VCaP (cell line): ENCODE results near the gene SCFD2.

ENCODE experiments used
- H3K27ac ChIP-seq: fragments of 450-650 bp; 2 replicates; pipeline ENCODE4 v1.5.1; 2017
- TF ChIP-seq, protein P1 (sequence below): fragments of 450-650 bp; conservative IDR thresholded peaks from 2 replicates; pipeline ENCODE4 v1.5.1; 2017; ENCODE audit warnings: mild to moderate bottlenecking, moderate library complexity

The SCFD2 gene

DNA sequence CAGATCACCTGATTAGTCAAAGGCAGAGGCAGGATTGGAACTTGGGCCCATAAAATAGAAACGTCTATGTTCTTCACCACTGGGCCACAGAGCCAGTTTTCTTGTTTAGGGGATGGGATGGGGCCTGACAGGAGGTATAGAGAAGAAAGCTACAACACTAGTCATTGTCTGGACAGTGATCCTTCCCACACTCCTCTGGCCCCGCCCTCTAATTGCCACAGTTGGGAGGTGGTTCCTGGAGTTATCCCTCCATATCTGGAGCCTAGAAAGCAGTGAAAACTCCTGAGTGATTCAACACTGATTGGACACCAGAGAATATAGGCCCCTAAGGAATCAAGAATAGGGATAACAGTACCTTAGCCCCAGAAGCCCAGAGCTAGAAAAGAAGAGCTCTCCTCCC is 480.9 kb downstream of the SCFD2 start:
- H3K27ac ChIP-seq: no peak overlapping the region
- TF ChIP-seq, protein P1, sequence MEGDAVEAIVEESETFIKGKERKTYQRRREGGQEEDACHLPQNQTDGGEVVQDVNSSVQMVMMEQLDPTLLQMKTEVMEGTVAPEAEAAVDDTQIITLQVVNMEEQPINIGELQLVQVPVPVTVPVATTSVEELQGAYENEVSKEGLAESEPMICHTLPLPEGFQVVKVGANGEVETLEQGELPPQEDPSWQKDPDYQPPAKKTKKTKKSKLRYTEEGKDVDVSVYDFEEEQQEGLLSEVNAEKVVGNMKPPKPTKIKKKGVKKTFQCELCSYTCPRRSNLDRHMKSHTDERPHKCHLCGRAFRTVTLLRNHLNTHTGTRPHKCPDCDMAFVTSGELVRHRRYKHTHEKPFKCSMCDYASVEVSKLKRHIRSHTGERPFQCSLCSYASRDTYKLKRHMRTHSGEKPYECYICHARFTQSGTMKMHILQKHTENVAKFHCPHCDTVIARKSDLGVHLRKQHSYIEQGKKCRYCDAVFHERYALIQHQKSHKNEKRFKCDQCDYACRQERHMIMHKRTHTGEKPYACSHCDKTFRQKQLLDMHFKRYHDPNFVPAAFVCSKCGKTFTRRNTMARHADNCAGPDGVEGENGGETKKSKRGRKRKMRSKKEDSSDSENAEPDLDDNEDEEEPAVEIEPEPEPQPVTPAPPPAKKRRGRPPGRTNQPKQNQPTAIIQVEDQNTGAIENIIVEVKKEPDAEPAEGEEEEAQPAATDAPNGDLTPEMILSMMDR: no peak

DNA sequence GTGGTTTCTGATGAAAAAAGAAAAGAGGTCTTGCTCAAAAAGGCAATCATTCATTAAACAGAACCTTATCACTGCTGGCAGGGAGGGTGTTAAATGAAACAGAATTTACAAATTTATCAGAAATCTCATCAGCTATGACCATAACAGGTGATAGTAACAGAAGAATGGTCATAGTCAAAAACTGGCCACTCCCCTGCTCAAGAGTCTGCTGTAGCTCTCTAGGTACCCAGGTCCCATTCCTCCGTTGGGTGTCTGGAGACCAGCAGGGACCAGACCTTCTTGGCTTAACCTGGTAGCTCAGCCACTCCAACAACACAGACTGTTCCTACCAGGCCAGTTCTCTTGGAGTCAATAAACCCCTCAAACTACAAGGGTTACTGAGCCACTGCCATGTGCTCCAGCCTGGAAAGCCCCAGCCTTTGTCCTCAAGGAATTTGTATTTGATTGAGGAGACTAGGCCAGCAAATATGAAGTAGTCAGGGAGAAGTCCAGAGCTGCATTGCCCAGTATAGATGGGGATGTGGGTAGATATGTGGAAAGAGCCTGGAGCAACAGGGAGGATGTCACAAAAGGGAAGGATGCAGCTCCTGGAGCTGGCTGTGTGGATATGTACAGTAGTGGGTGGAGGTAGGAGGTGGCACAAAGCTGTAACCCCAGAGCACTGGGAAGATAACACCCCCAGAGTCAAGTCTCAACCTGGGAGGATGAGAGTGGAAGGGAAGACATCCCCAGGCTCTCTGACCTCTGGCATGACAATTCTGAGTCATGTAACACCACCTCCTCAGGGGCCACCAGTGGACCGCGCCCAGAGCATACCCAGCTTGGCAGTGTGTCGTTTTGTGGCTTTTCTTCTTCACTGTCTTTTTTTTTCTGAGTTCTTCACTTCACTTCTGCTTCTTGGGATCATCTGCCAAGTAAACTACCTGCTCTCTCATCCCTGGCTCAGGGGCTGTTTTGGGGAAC is 481.9 kb downstream of the SCFD2 start:
- H3K27ac ChIP-seq: no peak overlapping the region
- TF ChIP-seq, protein P1: no peak

DNA sequence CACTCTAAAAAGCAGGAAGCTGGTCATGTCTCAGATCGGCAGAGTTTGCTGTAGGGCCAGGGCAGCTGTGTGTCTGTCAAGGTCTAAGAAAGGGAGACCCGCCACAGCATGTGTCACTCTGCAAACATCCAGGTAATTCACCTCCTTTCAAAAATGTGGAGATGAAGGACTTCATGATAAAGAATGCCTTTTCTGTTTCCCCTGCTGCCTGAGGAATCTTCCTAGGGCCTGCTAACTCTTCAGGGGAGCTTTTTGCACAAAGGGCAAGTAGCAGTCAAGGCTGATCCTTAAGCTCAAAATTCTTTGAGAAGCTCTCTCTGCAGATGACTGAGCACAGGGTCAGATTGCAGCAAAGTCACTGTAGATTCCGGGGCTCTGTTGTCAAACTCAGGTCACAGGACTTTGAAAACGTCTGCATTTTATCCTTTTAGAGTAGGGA is 482.7 kb downstream of the SCFD2 start:
- H3K27ac ChIP-seq: no peak overlapping the region
- TF ChIP-seq, protein P1: no peak

DNA sequence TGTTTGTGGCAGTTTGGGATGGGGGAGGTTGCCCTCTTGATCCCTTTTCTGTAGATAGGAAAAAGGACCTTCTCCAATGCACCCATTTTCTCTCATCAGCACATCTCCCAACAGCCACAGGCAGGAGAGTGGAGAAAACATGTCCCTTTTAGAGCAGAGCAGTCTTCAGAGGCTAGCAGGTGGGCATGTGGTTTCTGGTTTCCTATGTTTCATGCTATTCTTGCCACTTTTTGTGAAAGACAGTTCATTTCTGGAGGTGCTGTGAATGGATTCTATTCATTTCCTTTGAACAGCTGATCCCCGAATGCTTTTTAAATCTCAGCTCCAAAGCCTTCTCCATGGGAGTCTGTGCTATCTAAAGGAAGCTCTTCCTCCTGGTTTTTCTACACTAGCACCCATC is 484.9 kb downstream of the SCFD2 start:
- no peak overlapping the region for H3K27ac ChIP-seq
- TF ChIP-seq, protein P1: no peak

DNA sequence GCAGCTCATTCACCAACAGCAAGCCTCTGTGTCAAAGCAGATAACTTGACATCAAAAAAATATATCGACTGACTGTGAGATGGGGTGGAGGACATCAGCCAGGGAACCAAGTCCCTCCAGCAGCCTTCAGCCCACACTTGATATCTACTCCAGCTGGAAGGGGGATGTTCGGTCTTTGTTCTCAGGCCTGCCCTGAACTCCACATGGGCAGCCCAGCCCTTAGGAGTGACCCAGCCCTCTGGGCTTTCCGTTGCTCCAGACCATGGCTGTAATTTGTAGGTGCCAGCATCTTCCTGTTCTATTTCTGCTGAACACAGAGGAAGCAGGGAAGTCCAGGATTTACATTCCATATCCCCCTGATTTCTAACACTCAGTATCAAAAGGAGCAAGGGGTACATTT is 486.4 kb downstream of the SCFD2 start:
- TF ChIP-seq, protein P1: no peak

DNA sequence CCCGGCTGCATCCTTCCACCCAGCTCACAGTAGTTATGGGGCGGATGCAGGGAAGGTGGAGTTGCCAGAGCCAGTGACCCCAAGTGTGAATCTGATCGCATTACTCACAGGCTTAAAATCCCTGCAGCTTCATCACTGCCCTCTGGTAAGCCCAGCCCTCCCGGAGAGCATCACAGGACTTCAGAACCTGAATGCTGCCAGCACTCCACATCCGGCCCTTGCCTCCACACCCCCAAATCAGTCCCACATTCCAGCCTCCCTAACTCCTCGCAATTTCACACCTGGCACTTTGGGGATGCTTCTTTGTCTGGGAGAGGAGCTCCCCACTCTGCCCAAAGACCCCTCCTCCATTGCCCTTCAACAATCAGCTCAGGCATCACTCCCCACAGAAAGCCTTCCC is 488.2 kb downstream of the SCFD2 start:
- TF ChIP-seq, protein P1: no peak
- no peak overlapping the region for H3K27ac ChIP-seq

More for the DNA sequence above, 486.4 kb downstream of the SCFD2 start:
- no peak overlapping the region for H3K27ac ChIP-seq

DNA sequence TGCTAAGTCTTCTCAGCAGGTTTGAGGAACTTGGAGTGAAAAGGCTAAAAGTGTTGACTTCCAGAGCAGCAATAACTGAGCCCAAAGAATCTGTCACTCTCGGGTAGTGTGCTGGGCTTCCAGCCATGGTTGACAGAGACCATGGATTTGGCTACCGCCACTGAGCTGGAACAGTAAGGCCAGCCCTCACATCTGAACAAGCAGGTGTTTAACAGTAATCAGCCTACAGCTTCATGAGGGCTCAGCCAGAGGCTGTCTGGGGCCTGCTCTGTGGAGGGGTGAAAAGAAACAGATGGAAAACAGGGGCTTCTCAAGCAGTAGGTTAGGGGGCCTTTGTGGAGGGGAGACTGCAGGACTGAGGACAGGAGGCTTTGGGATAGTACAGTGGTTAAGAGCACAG is 488.8 kb downstream of the SCFD2 start:
- H3K27ac ChIP-seq: no peak overlapping the region
- TF ChIP-seq, protein P1: no peak
